DMS153 treated with DMSO at 0.1 percent for 48 hours (cell line): Measurements from ENCODE around the gene SGO2.
"Not testable (repeated sequence)": the region's sequence is repeated elsewhere in the genome, so short reads cannot be mapped to it uniquely, and the experiment has no call there.

Source experiments
- DNase-seq: peaks from one replicate; lab custom pipeline; 2025; ENCODE audit not compliant: unreplicated experiment; lab: John Stamatoyannopoulos, UW

SGO2 gene

DNA sequence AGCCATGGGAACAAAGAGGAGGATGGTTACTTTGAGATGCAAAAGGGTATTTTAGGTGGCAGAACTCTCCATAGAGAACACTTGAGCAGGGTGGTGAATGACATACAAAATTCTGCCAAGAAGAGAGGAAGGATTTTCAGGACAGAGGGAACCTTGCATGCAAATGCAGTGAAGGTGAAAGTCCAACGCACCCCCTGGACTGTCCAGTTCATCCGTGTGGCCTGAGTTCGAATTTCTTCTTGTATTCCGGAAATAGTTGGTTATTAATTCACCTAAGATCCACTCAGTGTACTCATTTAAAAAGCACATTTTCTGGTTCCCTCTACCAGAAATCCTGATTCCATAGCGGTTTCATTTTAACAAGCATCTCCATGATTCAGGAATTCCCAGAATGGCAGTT lies 65.3 kb downstream of the SGO2 start:
- DNase-seq = no peak

DNA sequence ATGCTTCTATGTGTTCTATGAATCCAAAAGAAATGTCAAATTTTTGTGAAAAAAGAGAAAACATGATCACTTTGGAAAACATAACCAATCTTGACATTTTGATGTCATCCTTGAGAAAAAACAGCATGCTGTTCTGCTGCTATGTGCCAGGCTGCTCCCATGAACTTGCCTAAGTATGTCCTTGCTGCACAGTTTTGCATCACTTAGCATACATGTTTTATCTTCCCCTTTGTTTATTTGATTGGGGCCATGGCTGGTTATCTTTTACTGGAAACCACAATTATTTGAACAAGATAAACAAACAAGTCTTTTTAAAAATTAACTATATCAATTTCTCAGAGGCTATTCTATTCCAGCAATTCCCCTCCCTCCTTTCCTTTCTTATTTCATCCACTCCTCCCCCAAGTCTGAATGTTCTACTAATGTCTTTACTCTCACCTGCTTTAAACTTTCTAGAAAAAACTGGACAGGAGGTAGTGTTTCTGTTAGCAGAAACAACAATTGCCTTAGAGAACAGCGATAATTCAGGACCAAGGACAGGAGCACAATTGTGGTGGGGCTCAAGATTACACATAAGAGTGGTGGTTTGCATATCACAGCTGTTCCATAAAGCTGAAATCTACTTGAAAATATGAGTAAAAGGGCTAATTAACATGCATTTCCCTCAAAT lies 66.5 kb downstream of the SGO2 start:
- no peak for DNase-seq

DNA sequence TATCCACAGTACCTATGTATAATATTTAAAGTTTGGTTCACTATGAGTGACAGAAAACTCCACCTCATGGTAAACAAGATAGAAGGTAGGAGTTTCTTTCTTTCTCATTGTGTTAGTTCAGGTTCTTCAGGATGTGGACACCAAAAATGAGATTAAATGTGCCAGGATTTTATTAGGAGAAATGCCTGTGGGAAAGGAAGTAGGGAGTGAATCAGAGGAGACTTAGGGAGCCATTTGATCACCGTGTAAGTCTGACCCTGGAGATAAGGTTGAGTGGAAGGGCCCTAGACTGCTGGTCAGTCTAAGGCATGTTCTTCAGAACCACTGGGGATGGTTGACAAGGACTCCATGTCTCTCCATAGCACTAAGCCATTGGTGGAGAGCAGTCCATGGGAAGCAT lies 67.9 kb downstream of the SGO2 start:
- DNase-seq = no peak

DNA sequence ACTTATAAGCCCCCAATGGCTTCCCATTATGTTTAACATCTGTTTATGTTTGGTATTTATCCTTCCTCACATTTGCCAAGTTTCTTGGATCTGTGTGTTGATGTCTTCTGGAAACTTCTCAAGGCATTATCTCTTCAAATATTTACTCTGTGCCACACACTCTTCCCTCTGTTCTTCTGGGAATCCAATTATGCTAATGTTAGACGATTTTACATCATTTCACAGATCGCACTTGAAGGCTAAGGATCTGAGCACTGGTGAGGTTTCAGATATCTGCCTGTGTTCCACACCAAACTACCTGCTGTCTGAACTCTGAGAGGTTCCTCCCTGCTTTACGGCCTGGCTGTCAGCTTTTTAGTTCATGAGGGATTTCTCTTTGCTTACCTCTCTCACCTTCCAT lies 69.9 kb downstream of the SGO2 start:
- no peak for DNase-seq

DNA sequence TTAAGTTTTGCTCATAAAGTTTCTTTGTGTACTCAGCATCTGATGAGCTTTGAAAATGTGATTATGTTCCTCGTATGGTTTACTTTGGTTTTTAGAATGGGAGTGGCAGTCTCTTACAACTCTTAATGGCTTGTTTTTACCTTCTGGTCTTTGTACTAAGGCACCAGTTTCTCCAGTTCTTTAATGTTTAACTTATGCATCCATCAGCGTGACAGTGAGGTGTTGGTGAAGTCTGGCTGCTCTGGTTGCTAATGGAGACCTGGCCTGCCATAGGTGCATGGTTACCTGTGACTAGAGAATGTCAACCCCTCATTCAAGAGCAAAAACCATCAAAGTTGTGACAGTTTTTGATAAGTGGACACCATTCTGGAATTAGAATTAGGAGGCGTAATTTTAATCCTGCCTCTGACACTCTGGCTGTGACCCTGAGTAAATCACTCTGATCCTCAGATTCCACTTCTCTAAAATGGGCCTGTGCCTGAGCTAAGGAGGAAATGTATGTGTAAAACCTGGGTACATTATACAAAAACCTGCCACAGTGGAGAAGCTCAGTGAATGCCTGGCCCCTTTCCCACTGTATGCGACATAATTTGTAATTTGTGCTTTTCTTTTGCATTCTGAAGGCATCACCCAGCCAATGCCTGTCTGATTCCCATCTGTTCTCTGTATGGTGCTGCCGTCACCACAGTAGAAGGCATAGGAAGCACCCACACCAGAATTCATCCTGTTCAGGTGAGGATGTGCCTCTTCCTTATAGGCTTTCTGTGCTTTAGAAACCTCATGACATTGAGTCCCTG lies 71.0 kb downstream of the SGO2 start:
- DNase-seq = no peak

DNA sequence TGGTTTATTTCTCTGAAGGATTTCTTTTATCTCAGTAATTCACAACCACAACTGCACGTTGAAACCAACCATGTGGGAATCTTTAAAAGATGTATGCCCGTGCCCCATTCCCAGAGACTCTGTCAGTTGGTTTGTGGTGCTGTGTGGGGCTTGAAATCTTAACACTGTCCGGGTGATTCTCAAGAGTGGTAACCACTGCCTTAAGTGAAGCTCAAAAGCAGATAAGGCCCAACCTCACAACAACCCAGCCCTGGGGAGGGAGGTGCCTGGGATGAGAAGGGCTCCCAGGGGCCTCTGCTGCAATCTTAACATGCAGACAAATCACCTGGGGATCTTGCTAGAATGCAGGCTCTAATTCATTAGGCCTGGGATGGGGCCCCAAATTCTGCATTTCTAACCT lies 73.2 kb downstream of the SGO2 start:
- no peak for DNase-seq

DNA sequence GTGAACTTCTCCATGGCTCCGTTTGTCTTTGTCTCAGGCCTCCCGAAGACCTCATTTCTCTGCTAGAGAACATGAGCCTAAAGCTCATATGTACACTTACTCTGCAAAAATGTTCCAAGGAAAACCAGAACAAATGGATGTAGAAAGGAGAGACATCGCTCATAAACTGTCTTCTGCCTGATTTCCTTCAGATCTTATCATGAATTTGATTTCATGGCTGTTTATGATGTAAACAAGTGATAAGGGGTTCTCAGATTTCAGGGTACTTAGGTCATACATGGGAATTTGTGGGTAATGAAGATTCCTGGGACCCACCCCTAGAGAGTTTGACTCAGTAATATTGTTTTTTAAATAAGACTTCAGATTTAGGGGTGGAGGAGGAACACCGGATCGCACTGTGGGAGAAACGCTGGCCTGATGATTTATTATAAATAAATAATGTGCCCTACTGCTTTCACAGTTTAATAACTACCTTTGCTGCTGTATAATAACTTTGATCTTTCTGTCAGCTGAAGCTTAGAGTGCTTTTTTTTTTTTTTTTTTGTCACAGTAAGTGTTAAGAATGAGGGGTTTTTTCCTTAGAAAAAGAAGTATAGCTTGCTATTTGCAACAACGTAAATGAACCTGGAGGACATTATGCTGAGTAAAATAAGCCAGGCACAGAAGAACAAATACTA lies 74.7 kb downstream of the SGO2 start:
- no peak for DNase-seq

DNA sequence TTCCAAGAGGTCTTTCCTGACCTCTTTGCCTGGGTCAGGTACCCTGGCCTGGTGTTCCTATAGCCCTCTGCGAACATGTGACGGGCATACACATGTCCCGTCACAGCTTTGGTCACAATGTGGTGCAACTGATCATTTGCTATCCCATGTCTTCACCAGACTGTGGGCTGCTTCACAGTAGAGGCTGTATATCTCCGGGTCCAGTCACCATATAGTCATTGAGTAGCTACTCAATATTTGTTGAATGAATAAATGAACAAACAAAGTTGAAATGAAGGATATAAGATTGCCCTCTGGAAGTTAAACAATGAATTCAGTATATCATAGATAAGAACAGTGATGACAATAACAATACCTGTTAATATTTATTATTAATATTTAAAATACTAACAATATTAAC lies 76.6 kb downstream of the SGO2 start:
- DNase-seq = no peak

DNA sequence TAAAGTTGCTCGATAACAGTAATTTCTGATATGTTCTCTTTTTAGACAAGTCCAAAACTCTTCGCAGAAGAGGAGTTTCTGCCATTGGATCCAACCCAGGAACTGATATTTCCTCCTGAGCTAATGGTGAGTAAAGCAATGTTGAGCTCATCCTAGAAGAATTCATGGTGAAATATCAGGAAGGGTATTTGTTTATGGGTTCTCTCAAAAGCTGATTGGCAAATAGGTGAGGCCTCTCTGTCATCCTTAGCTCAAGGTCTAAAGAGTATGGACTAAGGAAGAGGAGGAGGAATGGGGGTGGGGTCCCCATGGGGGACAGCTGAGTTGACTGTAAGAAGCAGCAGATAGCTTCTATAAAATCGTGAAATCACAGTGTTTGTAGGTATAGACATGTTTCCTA lies 78.0 kb downstream of the SGO2 start:
- DNase-seq = no peak

DNA sequence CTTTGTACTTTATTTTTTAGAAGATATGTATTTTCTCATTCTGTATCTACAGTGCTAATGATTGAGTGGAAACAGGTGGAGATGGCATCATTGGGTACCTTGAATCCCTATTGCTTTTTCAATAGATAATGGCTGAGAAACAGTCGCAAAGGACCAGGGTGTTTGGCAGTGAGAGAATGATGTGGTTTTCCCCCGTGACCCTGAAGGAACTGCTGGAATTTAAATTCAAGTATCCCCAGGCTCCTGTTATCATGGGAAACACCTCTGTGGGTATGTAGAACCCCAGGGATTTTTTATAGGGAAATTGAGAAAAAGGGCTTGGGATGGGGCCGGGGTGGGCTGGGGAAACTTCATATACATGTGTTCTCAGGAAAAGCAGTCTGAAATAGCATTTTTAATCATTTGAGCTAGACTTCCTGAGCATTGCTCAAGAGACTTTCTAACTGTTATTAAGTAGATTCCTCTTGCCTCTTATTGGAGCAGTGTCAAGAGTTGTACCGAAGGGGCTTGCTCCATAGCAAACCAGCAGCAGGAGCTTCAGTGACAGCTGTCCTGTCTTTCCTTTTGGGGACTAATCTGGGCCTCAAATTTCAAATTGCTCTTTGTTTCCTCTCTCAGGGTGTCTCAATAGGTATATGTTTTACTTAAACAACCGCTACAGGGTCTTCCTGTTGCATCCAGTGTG lies 78.7 kb downstream of the SGO2 start:
- DNase-seq = no peak

DNA sequence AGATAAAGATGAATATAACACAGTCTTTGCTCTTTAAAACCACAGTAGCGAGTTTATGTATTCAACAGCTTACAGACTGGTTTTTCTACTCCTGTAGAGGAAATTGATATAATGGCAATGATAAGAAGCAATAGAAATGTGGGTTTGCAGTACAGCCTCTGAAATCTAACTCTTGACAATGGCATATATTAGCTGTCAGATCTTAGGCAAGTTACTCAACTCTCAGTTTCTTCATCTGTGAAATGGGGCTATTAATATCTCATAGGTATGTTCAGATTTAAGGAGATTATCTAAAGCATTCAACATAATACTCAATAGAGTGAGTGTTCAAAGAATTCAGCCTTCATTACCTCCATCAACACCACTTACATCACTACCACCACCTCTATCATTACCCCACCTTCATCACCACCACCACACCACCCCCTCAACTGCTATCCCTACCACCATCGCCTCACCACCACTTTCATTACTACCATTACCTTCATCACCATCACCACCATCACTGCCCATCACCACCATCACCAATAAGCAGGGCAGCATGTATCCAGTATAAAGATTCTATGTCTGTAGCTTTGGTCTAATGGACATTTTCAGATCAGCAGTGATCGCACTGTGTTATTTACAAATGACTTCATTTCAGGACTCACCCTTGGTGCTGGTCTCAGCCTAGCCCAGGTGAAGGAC lies 82.5 kb downstream of the SGO2 start:
- DNase-seq = no peak

DNA sequence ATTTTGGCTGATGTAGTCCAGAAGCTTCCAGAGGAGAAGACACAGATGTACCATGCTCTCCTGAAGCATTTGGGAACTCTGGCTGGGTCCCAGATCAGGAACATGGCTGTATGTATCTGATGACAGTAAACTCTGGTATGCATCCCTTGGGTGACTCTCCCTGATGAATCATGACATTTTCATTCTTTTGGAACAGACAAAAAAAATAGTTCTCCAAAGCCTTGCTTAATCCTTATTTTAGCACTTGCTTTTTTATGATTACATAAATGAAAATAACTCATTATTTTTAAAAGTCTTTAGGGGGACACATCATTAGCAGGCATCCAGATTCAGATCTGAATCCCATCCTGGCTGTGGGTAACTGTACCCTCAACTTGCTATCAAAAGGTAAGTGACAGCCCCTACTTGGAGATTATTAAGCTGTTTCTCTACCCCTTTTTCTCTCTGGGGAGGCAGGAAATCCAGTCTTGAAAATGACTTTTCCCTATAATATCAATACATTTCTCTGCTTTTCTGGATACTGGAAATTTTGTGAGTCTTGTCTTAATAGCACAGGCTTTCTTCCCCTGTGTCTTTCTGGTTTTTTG lies 83.1 kb downstream of the SGO2 start:
- DNase-seq = no peak

DNA sequence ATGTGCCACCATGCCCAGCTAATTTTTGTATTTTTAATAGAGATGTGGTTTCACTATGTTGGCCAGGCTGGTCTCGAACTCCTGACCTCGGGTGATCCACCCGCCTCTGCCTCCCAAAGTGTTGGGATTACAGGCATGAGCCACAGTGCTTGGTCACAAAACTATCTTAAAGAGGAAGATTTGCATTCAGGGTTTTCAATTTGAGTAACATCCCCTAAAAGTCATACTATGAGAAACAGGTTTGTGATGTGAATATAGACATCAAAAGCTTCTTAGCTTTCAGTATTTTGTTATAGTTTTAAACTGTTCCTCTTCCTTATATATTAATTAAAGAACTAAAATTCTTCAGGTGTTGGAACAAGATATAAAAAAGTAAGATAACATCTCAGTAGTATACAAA lies 84.2 kb downstream of the SGO2 start:
- DNase-seq = not testable (repeated sequence)

DNA sequence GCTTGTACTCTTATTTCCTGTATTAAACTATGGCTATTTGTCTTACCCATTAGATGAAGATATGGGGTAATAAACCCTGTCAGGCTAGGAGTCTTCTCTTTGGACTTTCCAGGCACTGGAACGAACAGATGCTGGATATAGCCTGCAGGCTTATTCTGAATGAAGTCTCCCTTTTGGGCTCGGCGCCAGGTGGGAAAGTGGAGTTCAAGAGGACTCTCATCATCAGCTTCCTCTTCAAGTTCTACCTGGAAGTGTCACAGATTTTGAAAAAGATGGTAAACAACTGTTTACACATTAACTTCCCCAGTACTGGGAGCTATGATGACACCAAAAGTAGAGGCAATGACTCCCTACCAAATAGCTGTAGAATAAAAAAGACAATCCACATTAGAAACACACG lies 87.7 kb downstream of the SGO2 start:
- DNase-seq = no peak

DNA sequence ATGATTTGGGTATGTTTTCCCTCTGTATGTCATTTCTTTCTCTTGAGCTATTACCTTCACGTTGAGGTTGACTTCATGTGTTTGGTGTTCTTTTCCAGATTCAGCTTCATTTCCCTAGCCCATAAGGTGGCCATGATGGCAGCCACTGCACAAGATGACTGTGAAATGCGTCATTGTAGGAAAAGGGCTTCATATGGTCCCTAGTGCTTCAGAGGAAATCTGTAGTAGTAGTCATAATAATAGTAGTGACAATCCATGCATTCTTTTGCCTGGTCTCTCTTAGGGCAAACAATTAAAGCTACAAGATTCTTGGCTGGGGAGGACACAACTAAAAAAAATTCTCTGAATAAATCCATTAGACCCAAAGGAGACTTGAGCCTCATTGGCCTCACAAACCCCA lies 88.2 kb downstream of the SGO2 start:
- no peak for DNase-seq

DNA sequence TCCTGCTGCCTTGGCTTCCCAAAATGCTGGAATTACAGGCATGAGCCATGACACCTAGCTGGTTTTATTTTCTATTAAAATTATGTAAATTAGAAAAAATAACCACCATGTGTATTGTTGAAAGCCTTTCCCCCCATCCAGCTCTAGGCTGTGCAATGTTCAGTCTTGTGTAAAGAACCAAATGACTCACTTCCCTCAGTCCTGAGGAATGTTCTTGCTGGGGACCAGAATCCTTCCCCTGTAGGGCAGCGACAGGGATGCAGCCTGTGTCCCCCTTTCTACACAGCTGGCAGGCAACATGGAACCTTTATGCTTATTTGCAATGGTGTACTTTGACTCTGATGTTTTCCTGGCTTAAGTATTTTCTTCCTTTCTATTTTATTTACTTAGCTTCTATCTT lies 89.2 kb downstream of the SGO2 start:
- no peak for DNase-seq

DNA sequence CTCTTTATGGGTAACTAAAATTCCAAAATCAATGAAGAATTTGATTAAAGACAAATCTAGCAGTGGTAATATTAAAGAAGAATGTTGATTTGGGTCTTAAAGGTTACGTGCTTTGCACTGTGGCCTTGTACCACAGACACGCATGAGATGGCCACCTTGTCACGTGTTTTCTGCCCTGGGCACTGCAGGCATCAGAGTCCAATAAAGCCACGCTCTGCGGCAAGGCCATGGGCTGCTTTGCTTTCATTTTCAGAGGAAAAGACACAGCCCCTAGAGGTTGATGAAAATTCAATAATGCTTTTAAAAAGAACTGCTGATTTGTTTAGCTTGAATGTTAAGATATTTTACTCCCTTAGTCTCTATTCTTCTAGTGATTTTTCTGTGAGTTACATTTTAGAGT lies 90.2 kb downstream of the SGO2 start:
- no peak for DNase-seq

DNA sequence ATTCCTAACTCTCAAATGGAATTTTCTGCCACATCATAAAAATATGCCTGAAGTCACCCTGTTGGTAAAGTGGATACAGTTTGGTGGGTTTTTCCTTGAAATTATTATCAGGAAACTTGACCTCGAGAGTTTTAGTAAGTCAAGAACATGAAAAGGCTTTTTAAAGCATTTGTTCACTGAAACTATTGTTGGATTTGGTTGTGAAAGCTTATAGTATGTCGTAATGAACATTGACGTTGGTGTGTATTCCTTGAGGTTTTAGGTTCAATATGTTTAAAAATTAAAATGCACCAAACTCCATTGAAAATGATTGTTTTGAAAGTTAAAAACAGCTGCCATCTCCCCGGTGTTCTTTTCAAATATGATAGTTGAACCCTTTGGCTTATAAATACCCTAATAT lies 90.6 kb downstream of the SGO2 start:
- DNase-seq = no peak

DNA sequence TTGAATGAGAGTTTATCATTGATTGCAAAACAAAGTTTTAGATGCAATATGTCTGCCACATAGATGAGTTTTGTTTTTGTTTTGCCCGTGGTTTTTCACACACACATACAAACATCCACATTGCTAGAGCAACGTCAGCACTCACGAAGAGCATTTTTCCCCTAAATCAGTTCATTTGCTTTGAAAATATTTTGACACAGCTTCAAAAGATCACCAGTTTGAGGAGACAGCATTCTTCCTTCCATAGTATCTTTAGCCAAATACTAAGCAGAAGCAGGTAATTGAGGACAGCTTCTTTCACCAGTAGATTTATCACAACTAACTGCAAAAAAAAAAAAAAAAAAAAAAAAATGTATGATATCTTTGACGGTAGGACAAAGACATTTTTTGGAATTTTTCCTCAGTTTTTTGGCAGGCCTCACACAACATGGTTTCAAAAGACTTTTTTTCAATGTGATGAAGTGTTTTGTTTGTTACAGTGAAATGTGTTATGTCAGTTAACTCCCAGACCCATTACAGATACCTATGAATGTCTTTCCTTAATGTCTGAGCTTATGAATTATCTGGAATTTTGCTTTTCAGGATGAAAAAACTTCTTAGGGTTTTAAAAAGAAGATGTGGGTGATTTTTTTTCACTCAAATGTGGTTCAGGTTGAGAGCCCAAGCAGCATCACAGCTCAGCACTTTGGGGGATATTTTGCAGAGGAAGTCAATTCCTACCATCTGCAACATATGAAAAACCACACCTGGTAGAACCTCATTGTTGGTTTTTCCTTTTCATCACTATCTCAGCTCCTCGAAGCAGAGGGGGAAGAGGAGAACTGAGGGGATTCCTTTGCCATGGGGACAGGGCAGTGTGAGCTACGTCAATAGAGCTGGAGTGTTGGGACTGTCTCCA lies 91.4 kb downstream of the SGO2 start:
- DNase-seq = no peak

DNA sequence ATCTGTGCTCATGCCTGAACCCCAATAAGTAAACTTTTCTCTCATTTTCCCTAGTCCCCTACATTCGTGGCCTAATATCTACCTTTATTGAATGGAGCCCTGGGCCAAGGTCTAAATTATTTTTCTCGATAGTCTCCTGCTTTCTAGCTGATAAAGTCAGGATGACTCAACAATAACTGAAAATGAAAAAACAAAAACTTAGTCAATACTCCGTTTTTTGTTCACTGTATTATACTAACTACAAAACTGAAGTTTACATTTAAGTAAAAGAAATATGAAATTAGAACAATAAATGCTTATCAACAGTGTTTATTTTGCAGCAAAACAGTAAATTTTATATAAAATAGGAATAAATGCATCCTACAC lies 92.0 kb downstream of the SGO2 start:
- no peak for DNase-seq
